Measurements from ENCODE around the gene THG1L. TPM values are rescaled to one million over a fixed set of nuclear protein-coding genes. Genes with fewer than 3 reads are reported as not detected.
"Not testable (repeated sequence)": the region's sequence is repeated elsewhere in the genome, so short reads cannot be mapped to it uniquely, and the experiment has no call there.

THG1L gene
- total RNA-seq, 1 donor from 2014 or later: 10.7 TPM

DNA sequence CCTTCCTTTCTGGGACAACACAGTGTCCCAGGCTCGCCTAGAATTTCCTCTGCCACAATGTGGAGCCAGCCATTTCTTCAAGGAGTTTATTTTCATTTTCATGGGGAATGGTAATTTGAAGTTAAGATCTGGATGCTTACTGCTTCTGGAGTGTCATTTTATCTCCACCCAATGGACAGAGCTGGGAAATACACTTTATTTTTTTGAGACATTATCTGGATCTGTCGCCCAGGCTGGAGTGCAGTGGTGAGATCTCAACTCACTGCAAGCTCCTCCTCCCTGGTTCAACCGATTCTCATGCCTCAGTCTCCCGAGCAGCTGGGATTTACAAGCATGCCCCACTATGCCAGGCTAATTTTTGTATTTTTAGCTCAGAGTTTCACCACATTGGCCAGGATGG is 12.7 kb upstream of the THG1L start:
- H3K4me3 ChIP-seq (ENCODE audit: low read depth, low read length): no peak overlapping the region
- DNase-seq (ENCODE audit: low read depth): no peak
- TF ChIP-seq, protein P1, sequence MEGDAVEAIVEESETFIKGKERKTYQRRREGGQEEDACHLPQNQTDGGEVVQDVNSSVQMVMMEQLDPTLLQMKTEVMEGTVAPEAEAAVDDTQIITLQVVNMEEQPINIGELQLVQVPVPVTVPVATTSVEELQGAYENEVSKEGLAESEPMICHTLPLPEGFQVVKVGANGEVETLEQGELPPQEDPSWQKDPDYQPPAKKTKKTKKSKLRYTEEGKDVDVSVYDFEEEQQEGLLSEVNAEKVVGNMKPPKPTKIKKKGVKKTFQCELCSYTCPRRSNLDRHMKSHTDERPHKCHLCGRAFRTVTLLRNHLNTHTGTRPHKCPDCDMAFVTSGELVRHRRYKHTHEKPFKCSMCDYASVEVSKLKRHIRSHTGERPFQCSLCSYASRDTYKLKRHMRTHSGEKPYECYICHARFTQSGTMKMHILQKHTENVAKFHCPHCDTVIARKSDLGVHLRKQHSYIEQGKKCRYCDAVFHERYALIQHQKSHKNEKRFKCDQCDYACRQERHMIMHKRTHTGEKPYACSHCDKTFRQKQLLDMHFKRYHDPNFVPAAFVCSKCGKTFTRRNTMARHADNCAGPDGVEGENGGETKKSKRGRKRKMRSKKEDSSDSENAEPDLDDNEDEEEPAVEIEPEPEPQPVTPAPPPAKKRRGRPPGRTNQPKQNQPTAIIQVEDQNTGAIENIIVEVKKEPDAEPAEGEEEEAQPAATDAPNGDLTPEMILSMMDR (conservative IDR thresholded peaks at IDR 0.05; ENCODE audit: low read depth, low read length): peak; percentile 67

DNA sequence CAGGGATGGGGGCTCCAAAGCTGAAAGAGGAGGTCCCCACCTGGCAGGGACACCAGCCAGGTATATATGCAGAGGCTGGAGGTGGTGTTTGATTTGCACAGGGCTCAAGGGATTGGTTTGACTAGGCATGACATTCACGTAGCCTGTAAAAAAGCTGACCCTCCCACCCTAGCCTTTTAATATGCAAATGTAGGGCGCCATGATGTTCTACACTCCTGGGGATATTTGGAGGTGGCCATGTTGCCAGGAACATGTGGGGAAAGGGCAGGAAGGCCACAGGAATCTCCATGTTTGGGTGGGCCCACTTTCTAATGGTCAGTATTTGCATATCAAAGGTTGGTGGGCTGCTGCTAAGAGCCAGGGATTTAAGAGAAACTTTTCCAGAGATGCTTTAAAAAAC is 12.0 kb upstream of the THG1L start:
- no peak overlapping the region for H3K4me3 ChIP-seq (ENCODE audit: low read depth, low read length)
- no peak for DNase-seq (ENCODE audit: low read depth)
- TF ChIP-seq, protein P1 (conservative IDR thresholded peaks at IDR 0.05; ENCODE audit: low read depth, low read length): no peak

DNA sequence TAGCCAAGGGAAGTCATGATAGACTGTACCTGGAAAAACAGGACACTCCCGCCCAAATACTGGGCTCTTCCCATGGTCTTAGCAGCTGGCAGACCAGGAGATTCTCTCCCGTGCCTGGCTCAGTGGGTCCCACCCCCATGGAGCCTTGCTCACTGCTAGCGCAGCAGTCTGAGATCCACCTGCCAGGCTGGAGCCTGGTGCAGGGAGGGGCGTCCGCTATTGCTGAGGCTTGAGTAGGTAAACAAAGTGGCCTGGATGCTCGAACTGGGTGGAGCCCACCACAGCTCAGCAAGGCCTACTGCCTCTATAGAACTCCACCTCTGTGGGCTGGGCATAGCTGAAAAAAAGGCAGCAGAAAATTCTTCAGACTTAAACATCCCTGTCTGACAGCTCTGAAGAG is 10.1 kb upstream of the THG1L start:
- DNase-seq (ENCODE audit: low read depth): no peak

DNA sequence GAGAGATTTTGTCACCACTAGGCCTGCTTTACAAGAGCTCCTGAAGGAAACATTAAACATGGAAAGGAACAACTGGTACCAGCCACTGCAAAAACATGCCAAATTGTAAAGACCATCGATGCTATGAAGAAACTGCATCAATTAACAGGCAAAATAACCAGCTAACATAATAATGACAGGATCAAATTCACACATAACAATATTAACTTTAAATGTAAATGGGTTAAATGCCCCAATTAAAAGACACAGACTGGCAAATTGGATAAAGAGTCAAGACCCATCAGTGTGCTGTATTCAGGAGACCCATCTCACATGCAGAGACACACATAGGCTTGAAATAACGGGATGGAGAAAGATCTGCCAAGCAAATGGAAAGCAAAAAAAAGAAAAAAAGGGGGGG is 8.3 kb upstream of the THG1L start:
- not testable (repeated sequence) for DNase-seq (ENCODE audit: low read depth); H3K4me3 ChIP-seq (ENCODE audit: low read depth, low read length)

More for the DNA sequence above, 10.1 kb upstream of the THG1L start:
- H3K4me3 ChIP-seq (ENCODE audit: low read depth, low read length): no peak overlapping the region
- TF ChIP-seq, protein P1 (conservative IDR thresholded peaks at IDR 0.05; ENCODE audit: low read depth, low read length): no peak

DNA sequence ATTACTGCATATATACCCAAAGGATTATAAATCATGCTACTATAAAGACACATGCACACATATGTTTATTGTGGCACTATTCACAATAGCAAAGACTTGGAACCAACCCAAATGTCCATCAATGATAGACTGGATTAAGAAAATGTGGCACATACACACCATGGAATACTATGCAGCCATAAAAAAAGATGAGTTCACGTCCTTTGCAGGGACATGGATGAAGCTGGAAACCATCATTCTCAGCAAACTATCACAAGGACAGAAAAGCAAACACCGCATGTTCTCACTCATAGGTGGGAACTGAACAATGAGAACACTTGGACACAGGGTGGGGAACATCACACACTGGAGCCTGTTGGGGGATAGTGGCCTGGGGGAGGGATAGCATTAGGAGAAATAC is 4.6 kb upstream of the THG1L start:
- not testable (repeated sequence) for DNase-seq (ENCODE audit: low read depth); H3K4me3 ChIP-seq (ENCODE audit: low read depth, low read length)

DNA sequence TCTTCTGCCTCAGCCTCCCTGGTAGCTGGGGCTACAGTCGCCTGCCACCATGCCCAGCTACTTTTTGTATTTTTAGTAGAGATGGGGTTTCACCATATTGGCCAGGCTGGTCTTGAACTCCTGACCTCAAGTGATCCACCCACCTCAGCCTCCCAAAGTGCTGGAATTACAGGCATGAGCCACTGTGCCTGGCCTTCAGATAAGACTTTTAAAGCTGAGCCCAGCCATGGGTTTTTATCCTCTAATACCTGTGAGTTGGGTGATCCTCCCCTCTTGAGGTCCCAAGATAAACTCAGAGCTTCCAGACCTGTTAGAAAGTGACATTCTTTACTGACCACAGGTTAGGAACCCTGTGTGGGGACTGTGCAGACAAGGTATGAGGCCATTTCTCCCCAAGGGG is 3.4 kb upstream of the THG1L start:
- not testable (repeated sequence) for DNase-seq (ENCODE audit: low read depth); H3K4me3 ChIP-seq (ENCODE audit: low read depth, low read length)

DNA sequence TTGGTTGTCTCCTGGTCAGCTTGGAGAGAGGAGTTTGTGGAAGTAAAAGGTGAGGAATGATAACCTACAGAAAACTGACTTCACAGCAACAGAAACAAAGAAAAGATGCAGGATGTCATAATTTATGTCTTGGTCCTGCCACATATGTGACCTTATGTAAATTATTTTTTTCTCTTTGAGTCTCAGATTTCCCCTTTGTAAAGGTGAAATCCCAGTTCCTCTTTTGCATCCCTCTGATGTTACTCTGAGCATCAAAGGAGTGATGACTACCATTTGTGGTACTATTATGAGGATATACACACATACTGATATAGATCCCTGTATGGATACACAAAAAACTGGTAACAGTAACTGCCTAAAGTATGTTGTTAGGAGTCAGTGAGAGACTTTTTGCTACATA is 1.4 kb upstream of the THG1L start:
- TF ChIP-seq, protein P1 (conservative IDR thresholded peaks at IDR 0.05; ENCODE audit: low read depth, low read length): no peak
- DNase-seq (ENCODE audit: low read depth): no peak
- H3K4me3 ChIP-seq (ENCODE audit: low read depth, low read length): no peak overlapping the region

DNA sequence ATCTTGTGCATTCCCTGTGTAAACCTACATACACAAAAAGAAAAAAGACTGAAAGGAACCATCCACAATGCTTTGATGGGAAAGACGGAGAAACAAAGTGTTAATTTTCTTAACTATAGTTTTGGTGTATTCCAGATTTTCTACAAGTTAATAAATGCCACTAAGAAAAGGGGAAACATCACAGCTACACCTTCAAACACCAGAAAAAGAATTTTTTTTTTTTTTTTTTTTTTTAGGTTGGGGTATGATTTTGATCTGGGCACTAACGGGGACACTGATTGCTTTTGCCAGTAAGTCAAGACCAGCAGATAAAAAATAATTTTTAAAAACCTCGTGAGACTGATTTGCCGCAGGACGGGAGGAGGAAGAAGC is 334 bp upstream of the THG1L start:
- TF ChIP-seq, protein P1 (conservative IDR thresholded peaks at IDR 0.05; ENCODE audit: low read depth, low read length): no peak
- H3K4me3 ChIP-seq (ENCODE audit: low read depth, low read length): peak overlapping the region; percentile 73
- DNase-seq (ENCODE audit: low read depth): no peak

DNA sequence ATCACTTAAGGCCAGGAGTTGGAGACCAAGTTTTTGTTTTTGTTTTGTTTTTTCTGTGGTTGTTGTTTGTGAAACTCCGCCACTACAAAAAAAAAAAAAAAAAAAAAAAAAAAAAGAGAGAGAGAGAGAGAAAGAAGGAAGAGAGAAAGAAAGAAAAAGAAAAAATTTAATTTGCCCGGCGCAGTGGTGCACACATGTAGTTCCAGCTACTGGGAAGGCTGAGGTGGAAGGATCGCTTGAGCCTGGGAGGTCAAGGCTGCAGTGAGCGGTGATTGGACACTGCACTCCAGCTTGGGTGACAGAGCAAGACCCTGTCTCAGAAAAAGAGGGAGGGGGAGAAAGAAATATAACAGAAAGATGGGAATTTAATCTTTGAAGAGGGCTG is 902 bp downstream of the THG1L start:
- no peak for DNase-seq (ENCODE audit: low read depth)
- TF ChIP-seq, protein P1 (conservative IDR thresholded peaks at IDR 0.05; ENCODE audit: low read depth, low read length): no peak
- H3K4me3 ChIP-seq (ENCODE audit: low read depth, low read length): peak overlapping the region; percentile 73

Measured in epithelial cell of proximal tubule (primary cell).